ENCODE results near the gene MLPH. TPM values are rescaled to one million over a fixed set of nuclear protein-coding genes. Genes with fewer than 3 reads are reported as not detected.
A peak's percentile ranks its signal among the peaks of the same experiment; 100 is the strongest.

The MLPH gene
- polyA plus RNA-seq, 6 donors from 2014 or later: not detected

- ATAC-seq (ENCODE audit: low read depth in 2 of 2) (no peak), DNase-seq (no peak)
- Mint-ChIP-seq H3K4me3 (no peak overlapping the region), H3K27ac (no peak overlapping the region), H3K4me1 (peaks cover 0 to 3% (median 0%) of the 10 kb centered on the region in 3 donors), H3K27me3 (peaks cover 40 to 79% (median 62%) of the 10 kb centered on the region in 3 donors), H3K36me3 (peaks cover 5 to 12% of the 10 kb centered on the region in 2 donors), H3K9me3 (peaks cover 7 to 39% (median 34%) of the 10 kb centered on the region in 7 donors)
Observed at GRCh38 chr2:237488901-237489860, 2.1 kb downstream of the MLPH start.

GRCh38 chr2:237490009-237490711 lies 3.1 kb downstream of the MLPH start:
- Mint-ChIP-seq H3K9me3 (peaks cover 7 to 39% (median 34%) of the 10 kb centered on the region in 7 donors), H3K4me3 (no peak overlapping the region), H3K27ac (no peak overlapping the region), H3K4me1 (peaks cover 0 to 3% (median 0%) of the 10 kb centered on the region in 3 donors), H3K36me3 (peaks cover 5 to 12% of the 10 kb centered on the region in 2 donors), H3K27me3 (peaks cover 37 to 79% (median 62%) of the 10 kb centered on the region in 3 donors)
- ATAC-seq (ENCODE audit: low read depth in 2 of 2): no peak
- no peak for DNase-seq

- Mint-ChIP-seq H3K4me1 (peaks cover 0 to 3% (median 0%) of the 10 kb centered on the region in 3 donors), H3K27me3 (peaks cover 31 to 78% (median 62%) of the 10 kb centered on the region in 3 donors), H3K9me3 (peaks cover 7 to 39% (median 35%) of the 10 kb centered on the region in 7 donors), H3K4me3 (no peak overlapping the region), H3K36me3 (peaks cover 5 to 12% of the 10 kb centered on the region in 2 donors), H3K27ac (no peak overlapping the region)
- no peak for DNase-seq
- no peak for ATAC-seq (ENCODE audit: low read depth in 2 of 2)
Observed at GRCh38 chr2:237490795-237491194, 3.7 kb downstream of the MLPH start.

GRCh38 chr2:237491515-237492118 lies 4.6 kb downstream of the MLPH start:
- no peak for ATAC-seq (ENCODE audit: low read depth in 2 of 2)
- H3K27me3 Mint-ChIP-seq: peaks cover 24 to 77% (median 65%) of the 10 kb centered on the region in 3 donors
- no peak overlapping the region for H3K4me3 Mint-ChIP-seq
- H3K27ac Mint-ChIP-seq: no peak overlapping the region
- peaks cover 5 to 12% of the 10 kb centered on the region in 2 donors for H3K36me3 Mint-ChIP-seq
- peaks cover 7 to 39% (median 35%) of the 10 kb centered on the region in 7 donors for H3K9me3 Mint-ChIP-seq
- DNase-seq: no peak
- peaks cover 0 to 3% (median 0%) of the 10 kb centered on the region in 3 donors for H3K4me1 Mint-ChIP-seq

GRCh38 chr2:237492137-237492890 lies 5.3 kb downstream of the MLPH start:
- H3K27ac Mint-ChIP-seq: no peak overlapping the region
- peaks cover 7 to 39% (median 35%) of the 10 kb centered on the region in 7 donors for H3K9me3 Mint-ChIP-seq
- DNase-seq: no peak
- peaks cover 22 to 76% (median 69%) of the 10 kb centered on the region in 3 donors for H3K27me3 Mint-ChIP-seq
- peaks cover 5 to 12% of the 10 kb centered on the region in 2 donors for H3K36me3 Mint-ChIP-seq
- no peak overlapping the region for H3K4me3 Mint-ChIP-seq
- H3K4me1 Mint-ChIP-seq: peaks cover 0 to 3% (median 0%) of the 10 kb centered on the region in 3 donors
- no peak for ATAC-seq (ENCODE audit: low read depth in 2 of 2)

GRCh38 chr2:237494066-237494465 lies 7.0 kb downstream of the MLPH start:
- no peak overlapping the region for H3K4me3 Mint-ChIP-seq
- H3K27me3 Mint-ChIP-seq: peaks cover 13 to 66% (median 66%) of the 10 kb centered on the region in 3 donors
- no peak overlapping the region for H3K27ac Mint-ChIP-seq
- no peak for ATAC-seq (ENCODE audit: low read depth in 2 of 2)
- no peaks in the 10 kb centered on the region for H3K4me1 Mint-ChIP-seq
- peaks cover 7 to 39% (median 35%) of the 10 kb centered on the region in 7 donors for H3K9me3 Mint-ChIP-seq
- DNase-seq: no peak
- H3K36me3 Mint-ChIP-seq: peaks cover 5 to 12% of the 10 kb centered on the region in 2 donors

- DNase-seq (no peak), ATAC-seq (ENCODE audit: low read depth in 2 of 2) (no peak)
- H3K4me3 Mint-ChIP-seq: no peak overlapping the region
- H3K27me3 Mint-ChIP-seq: peaks cover 4 to 64% (median 63%) of the 10 kb centered on the region in 3 donors
- H3K27ac Mint-ChIP-seq: peak overlapping the region in 1 of 6 donors; percentile 74
- no peaks in the 10 kb centered on the region for H3K4me1 Mint-ChIP-seq
- H3K36me3 Mint-ChIP-seq: peaks cover 5 to 12% of the 10 kb centered on the region in 2 donors
- H3K9me3 Mint-ChIP-seq: peaks cover 7 to 30% (median 23%) of the 10 kb centered on the region in 7 donors
Observed at GRCh38 chr2:237495521-237496117, 8.6 kb downstream of the MLPH start.

- no peaks in the 10 kb centered on the region for H3K4me1 Mint-ChIP-seq
- peaks cover 5 to 12% of the 10 kb centered on the region in 2 donors for H3K36me3 Mint-ChIP-seq
- peaks cover 6 to 22% (median 15%) of the 10 kb centered on the region in 7 donors for H3K9me3 Mint-ChIP-seq
- DNase-seq (no peak), ATAC-seq (ENCODE audit: low read depth in 2 of 2) (no peak)
- H3K4me3 Mint-ChIP-seq: no peak overlapping the region
- no peak overlapping the region for H3K27ac Mint-ChIP-seq
- peaks cover 4 to 71% (median 64%) of the 10 kb centered on the region in 3 donors for H3K27me3 Mint-ChIP-seq
Observed at GRCh38 chr2:237496428-237496827, 9.4 kb downstream of the MLPH start.

- peaks cover 5 to 15% (median 7%) of the 10 kb centered on the region in 7 donors for H3K9me3 Mint-ChIP-seq
- peaks cover 5 to 12% of the 10 kb centered on the region in 2 donors for H3K36me3 Mint-ChIP-seq
- no peak for ATAC-seq (ENCODE audit: low read depth in 2 of 2)
- H3K4me3 Mint-ChIP-seq: no peak overlapping the region
- H3K4me1 Mint-ChIP-seq: no peaks in the 10 kb centered on the region
- DNase-seq: no peak
- no peak overlapping the region for H3K27ac Mint-ChIP-seq
- H3K27me3 Mint-ChIP-seq: peaks cover 8 to 71% (median 58%) of the 10 kb centered on the region in 3 donors
Observed at GRCh38 chr2:237497009-237497837, 10.2 kb downstream of the MLPH start.

GRCh38 chr2:237497838-237498186 lies 10.8 kb downstream of the MLPH start:
- peaks cover 8 to 68% (median 53%) of the 10 kb centered on the region in 3 donors for H3K27me3 Mint-ChIP-seq
- H3K9me3 Mint-ChIP-seq: peaks cover 2 to 11% (median 4%) of the 10 kb centered on the region in 7 donors
- peaks cover 1 to 6% of the 10 kb centered on the region in 2 donors for H3K36me3 Mint-ChIP-seq
- no peaks in the 10 kb centered on the region for H3K4me1 Mint-ChIP-seq
- no peak for DNase-seq
- no peak overlapping the region for H3K4me3 Mint-ChIP-seq
- ATAC-seq (ENCODE audit: low read depth in 2 of 2): no peak
- no peak overlapping the region for H3K27ac Mint-ChIP-seq

- Mint-ChIP-seq H3K27ac (peak overlapping the region in 1 of 6 donors; percentile 27), H3K27me3 (peaks cover 8 to 65% (median 51%) of the 10 kb centered on the region in 3 donors)
Observed at GRCh38 chr2:237498341-237498740, 11.3 kb downstream of the MLPH start.

More at GRCh38 chr2:237498341-237498740, 11.3 kb downstream of the MLPH start:
- peaks cover 0 to 8% (median 1%) of the 10 kb centered on the region in 7 donors for H3K9me3 Mint-ChIP-seq
- no peak overlapping the region for H3K4me3 Mint-ChIP-seq
- DNase-seq: no peak
- no peaks in the 10 kb centered on the region for H3K4me1 Mint-ChIP-seq
- peaks cover 0 to 2% of the 10 kb centered on the region in 2 donors for H3K36me3 Mint-ChIP-seq
- ATAC-seq (ENCODE audit: low read depth in 2 of 2): no peak
